Adrenal gland (tissue), 12 donors: ENCODE measurements around the gene NLRP3. TPM values are rescaled to one million over a fixed set of nuclear protein-coding genes. Genes with fewer than 3 reads are reported as not detected.

Experiments used
- DNase-seq, 7 donors: peaks; one replicate each; pipeline ENCODE4 v3.0.0-alpha.2; 2019 to 2020
- H3K27ac ChIP-seq, 5 donors: fragments of 200-600 bp; sonication (generic) in 4 of 5; 1 replicate in 3 of 5; 2 replicates in 2 of 5; pipeline versions ENCODE4 v1.5.1 to v1.8.0; 2016 to 2020; ENCODE audit warnings: mild to moderate bottlenecking in 1 of 5
- H3K27me3 ChIP-seq: fragments of 200-600 bp; 2 replicates; pipeline ENCODE4 v1.8.0; 2021
- H3K36me3 ChIP-seq, 2 donors: fragments of 200-600 bp; replicated peaks in 1 of 2; 1 replicate in 1 of 2; 2 replicates in 1 of 2; pipeline versions ENCODE4 v1.5.1 to v1.8.0; 2018 to 2022
- H3K4me1 ChIP-seq, 2 donors: fragments of 200-600 bp; replicated peaks in 1 of 2; 1 replicate in 1 of 2; 2 replicates in 1 of 2; pipeline versions ENCODE4 v1.5.1 to v1.8.0; 2018 to 2021
- H3K4me3 ChIP-seq, 4 donors: fragments of 200-600 bp; sonication (generic) in 3 of 4; one replicate each; pipeline ENCODE4 v1.5.1; 2016 to 2018
- H3K9me3 ChIP-seq, 3 donors: fragments of 200-600 bp; sonication (generic) in 1 of 3; replicated peaks in 1 of 3; 1 replicate in 2 of 3; 2 replicates in 1 of 3; pipeline versions ENCODE4 v1.5.1 to v1.8.0; 2016 to 2021
- CTCF ChIP-seq, 6 experiments: fragments of 450-650 bp in 4 of 6; fragments of 200-600 bp in 2 of 6; sonication (generic) in 1 of 6; IDR thresholded peaks; 1 replicate in 5 of 6; 2 replicates in 1 of 6; pipeline versions ENCODE4 v1.5.1 to v1.8.0; 2016 to 2021; ENCODE audit warnings: antibody characterized with exemption in 6 of 6, mild to moderate bottlenecking in 2 of 6, moderate library complexity in 1 of 6
- POLR2A ChIP-seq, 2 donors: fragments of 450-650 bp; IDR thresholded peaks; one replicate each; pipeline ENCODE4 v1.6.1; 2017; ENCODE audit warnings: antibody characterized with exemption in 2 of 2, mild to moderate bottlenecking in 2 of 2, moderate library complexity in 1 of 2
- WGBS, 4 donors: extraction: QIAGEN DNeasy Blood & Tissue Kit in 2 of 4; methylation state at CpG; one replicate each; pipeline versions ENCODE4 v1.1.5 to v1.1.7; 2013 to 2017; 5-methylcytosine and 5-hydroxymethylcytosine counted together
- intact Hi-C, 2 donors: fragments of 100-400 bp; cut with DNase I; formaldehyde crosslinking; loops; one replicate each; pipeline versions ENCODE4 v1.14.1 to v1.15.0; 2022 to 2023
- polyA plus RNA-seq, 3 donors: library from polyadenylated mRNA; stranded (reverse); fragments of 200-250 nt in 2 of 3; fragments of 350-450 nt in 1 of 3; fragmentation: Illumina TruSeq in 1 of 3; extraction: RNeasy Lipid Tissue Mini Kit (QIAGEN cat#74804) in 1 of 3; gene quantifications; one replicate each; pipeline ENCODE4 v1.2.3, GENCODE V29; 2013 to 2014
- total RNA-seq, 9 donors: library from RNA; depleted of rRNA in 4 of 9; stranded (reverse); fragments of >200 nt in 4 of 9; fragments of 120-200 nt in 1 of 9; fragmentation: NEBNext Ultra II Directional in 1 of 9; extraction: Animal tissue kit (Norgen Biotek cat#: 25700) in 1 of 9; gene quantifications; one replicate each; pipeline versions ENCODE4 v1.1.0 to v1.2.4, GENCODE V29; 2013 to 2023
- donor health status: healthy with polysubstance abuse.
- donor health status: Bipolar disorder and iron deficiency.
- donor health status: DM: yes; HTN: yes; CAD: no.
- donor health status: DM: no; HTN: no; CAD: no.
- donor health status: DM: no; HTN: no; CAD: no.
- donor health status: DM: yes; HTN: yes; CAD: no.

NLRP3 gene
- total and polyA plus RNA-seq, 12 donors = 0.64 to 3.4 (median 1.7) TPM

DNA sequence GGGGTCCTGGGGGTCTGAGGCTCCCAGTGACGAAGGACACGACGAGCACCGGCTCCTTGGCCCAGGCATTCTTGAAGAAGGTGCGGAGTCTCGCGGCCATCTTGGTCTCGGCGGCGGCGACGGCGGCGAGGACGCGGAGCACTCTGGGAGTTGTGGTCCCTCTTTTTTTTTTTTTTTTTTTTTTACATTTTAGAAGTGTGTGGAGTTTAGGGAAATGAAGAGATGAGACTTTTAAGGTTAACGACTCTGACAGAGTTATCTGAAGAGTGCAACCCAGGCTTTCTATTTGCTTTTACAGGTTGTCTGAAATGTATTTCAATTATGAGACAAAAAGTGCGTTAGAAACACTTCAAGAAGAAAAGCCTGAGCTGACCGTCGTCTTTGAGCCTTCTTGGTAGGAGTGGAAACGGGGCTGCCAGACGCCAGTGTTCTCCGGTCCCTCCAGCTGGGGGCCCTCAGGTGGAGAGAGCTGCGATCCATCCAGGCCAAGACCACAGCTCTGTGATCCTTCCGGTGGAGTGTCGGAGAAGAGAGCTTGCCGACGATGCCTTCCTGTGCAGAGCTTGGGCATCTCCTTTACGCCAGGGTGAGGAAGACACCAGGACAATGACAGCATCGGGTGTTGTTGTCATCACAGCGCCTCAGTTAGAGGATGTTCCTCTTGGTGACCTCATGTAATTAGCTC is 32.3 kb downstream of the NLRP3 start:
- no peaks in the 10 kb centered on the region for H3K27me3 ChIP-seq
- TF ChIP-seq CTCF (IDR thresholded peaks at IDR 0.05) = no peak
- TF ChIP-seq POLR2A (IDR thresholded peaks at IDR 0.05) = no peak
- DNase-seq = peak; percentile 45 to 78 (median 58)
- peak overlapping the region in 3 of 4 donors; percentile 12 to 49 (median 15) for H3K4me3 ChIP-seq
- H3K27ac ChIP-seq = peak overlapping the region in 2 of 5 donors; percentile 41 to 49
- H3K9me3 ChIP-seq = no peaks in the 10 kb centered on the region
- intact Hi-C loops = no loop called here
- H3K36me3 ChIP-seq = no peaks in the 10 kb centered on the region
- H3K4me1 ChIP-seq = no peaks in the 10 kb centered on the region
- 12 to 14% (median 13%) methylated on average over 29 to 31 of the region's 31 CpGs for WGBS, 4 donors

DNA sequence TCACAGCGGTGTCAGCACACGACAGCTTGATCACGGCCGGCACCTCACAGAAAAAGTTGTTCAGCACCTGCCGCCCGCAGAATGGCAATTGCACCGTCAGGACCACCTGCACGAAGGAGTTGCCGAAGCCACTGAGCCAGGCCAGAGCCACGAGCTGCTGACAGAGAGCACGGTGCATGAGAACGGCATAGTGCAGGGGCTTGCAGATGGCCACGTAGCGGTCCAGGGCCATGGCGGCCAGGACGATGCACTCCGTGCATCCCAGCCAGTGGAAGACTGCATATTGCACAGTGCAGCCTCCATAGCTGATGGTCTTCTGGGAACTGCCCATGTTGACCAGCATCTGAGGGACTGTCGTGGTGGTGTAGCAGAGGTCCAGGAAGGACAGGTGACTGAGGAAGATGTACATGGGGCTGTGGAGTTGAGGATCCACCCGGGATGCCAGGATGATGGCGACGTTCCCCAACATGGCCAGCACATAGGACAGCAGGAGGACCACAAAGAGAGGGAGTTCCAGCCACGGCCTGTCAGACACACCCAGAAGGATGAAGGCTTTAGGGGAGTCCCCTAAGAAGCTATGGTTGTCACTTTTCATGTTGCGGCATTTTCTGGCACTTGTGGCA is 35.5 kb downstream of the NLRP3 start:
- TF ChIP-seq CTCF (IDR thresholded peaks at IDR 0.05) (no peak), POLR2A (IDR thresholded peaks at IDR 0.05) (no peak)
- H3K4me1 ChIP-seq = no peaks in the 10 kb centered on the region
- no peak for DNase-seq
- 83 to 92% (median 89%) methylated on average over 15 to 23 of the region's 23 CpGs for WGBS, 4 donors
- no peaks in the 10 kb centered on the region for H3K27me3 ChIP-seq
- no peaks in the 10 kb centered on the region for H3K9me3 ChIP-seq
- H3K27ac ChIP-seq = no peak overlapping the region
- no peak overlapping the region for H3K4me3 ChIP-seq
- no peaks in the 10 kb centered on the region for H3K36me3 ChIP-seq
- intact Hi-C loops = no loop called here

- H3K9me3 ChIP-seq = no peaks in the 10 kb centered on the region
- no peaks in the 10 kb centered on the region for H3K4me1 ChIP-seq
- WGBS, 4 donors = 65 to 76% (median 70%) methylated on average over 11 to 12 of the region's 12 CpGs
- TF ChIP-seq POLR2A (IDR thresholded peaks at IDR 0.05) = no peak
- H3K36me3 ChIP-seq = no peaks in the 10 kb centered on the region
- intact Hi-C loops = no loop called here
- no peak overlapping the region for H3K4me3 ChIP-seq
- H3K27ac ChIP-seq = no peak overlapping the region
- no peaks in the 10 kb centered on the region for H3K27me3 ChIP-seq
- DNase-seq = no peak
Observed at GRCh38 chr1:247452447-247453039, 36.6 kb downstream of the NLRP3 start.

DNA sequence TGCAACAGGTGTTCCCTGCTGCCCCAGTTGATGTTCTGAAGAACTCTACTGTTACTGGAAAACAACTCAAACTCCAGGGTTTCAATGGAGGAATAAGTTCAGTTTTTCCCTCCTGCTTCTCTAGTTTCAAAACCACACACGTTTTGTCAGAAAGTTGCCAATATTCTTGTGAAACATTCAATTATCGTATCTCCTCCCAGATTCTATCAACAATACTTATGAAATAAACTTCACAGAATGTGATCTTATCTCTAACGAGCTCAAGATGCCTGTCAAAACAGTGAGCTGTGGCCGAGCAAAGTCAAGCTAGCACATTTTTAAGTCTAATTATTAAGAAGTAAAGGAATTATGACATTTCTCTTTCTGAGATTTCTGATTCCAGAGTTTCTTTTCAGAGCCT is 37.3 kb downstream of the NLRP3 start:
- TF ChIP-seq CTCF (IDR thresholded peaks at IDR 0.05) (no peak), POLR2A (IDR thresholded peaks at IDR 0.05) (no peak)
- no peak overlapping the region for H3K4me3 ChIP-seq
- WGBS, 4 donors = 15 to 46% (median 22%) methylated on average over 4 of the region's 4 CpGs

More for the DNA sequence above, 37.3 kb downstream of the NLRP3 start:
- H3K36me3 ChIP-seq = no peaks in the 10 kb centered on the region
- H3K9me3 ChIP-seq = no peaks in the 10 kb centered on the region
- no peaks in the 10 kb centered on the region for H3K27me3 ChIP-seq
- no peak overlapping the region for H3K27ac ChIP-seq
- H3K4me1 ChIP-seq = no peaks in the 10 kb centered on the region
- intact Hi-C loops = no loop called here
- no peak for DNase-seq
